T-helper 22 cell (primary cell): ENCODE measurements around the gene TSPAN18.

Experiments used
- DNase-seq: peaks from one replicate; pipeline ENCODE4 v3.0.0-alpha.2; 2020; ENCODE audit warnings: low read depth

The TSPAN18 gene

DNA sequence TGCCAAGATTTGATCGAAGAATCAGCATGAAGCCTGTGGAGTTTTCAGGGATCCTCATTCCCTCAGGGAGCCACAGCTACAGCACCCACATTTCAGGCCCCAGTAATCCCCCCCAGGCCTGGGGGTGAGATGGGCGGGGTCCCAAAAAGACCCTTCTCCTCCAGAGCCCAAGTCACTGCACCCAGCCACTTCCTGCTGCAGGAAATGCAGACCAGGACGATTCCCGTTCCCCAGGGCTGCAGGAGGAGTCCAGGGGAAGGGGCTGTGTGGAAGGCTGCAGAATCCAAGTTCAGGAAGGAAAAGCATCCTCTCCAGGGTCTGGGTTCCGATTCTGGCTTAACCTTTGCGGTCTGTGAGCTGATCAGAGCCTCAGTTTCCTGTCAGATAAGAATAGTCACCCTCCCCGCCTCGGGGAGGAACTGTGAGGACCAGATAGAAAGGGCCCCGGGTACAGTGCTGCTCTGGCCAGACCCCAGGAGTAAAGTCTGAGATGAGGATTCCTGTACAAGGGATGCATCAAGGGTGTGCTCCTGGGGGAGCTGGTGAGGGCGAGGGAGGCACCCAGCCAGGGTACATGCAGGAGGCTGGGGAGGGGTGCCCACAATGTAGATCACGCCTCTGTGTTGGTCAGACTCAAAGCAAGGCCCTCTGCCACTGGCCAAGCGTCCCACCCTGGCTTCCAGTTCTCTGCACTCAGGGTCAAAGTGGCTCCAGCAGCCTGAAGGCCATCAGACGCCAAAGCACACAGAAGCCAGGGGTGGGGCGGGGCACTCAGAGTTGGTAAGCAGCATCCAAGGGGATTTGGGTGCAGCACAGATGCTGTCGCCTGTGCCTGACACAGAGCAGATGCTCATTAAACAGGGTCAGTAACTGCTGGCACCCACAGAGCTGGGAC lies 254.0 kb downstream of the TSPAN18 start:
- DNase-seq = no peak
